Kidney tubule cell (primary cell): Measurements from ENCODE around the gene C1orf185.
"Not testable (repeated sequence)": the region's sequence is repeated elsewhere in the genome, so short reads cannot be mapped to it uniquely, and the experiment has no call there.

Source experiments
- DNase-seq: peaks from one replicate; pipeline ENCODE4 v3.0.0-alpha.2; 2018; ENCODE audit warnings: low spot score

C1orf185 gene

GRCh38 chr1:51137696-51138095, 35.7 kb downstream of the C1orf185 start:
- not testable (repeated sequence) for DNase-seq

GRCh38 chr1:51139474-51139873, 37.4 kb downstream of the C1orf185 start:
- DNase-seq: no peak

GRCh38 chr1:51147394-51147793, 45.4 kb downstream of the C1orf185 start:
- DNase-seq: no peak

GRCh38 chr1:51154776-51155175, 52.7 kb downstream of the C1orf185 start:
- no peak for DNase-seq

- no peak for DNase-seq
Observed at GRCh38 chr1:51156752-51157151, 54.7 kb downstream of the C1orf185 start.

- no peak for DNase-seq
Observed at GRCh38 chr1:51157395-51157794, 55.4 kb downstream of the C1orf185 start.

- DNase-seq: no peak
Observed at GRCh38 chr1:51158263-51158662, 56.2 kb downstream of the C1orf185 start.

GRCh38 chr1:51162560-51162959, 60.5 kb downstream of the C1orf185 start:
- not testable (repeated sequence) for DNase-seq

GRCh38 chr1:51165540-51165939, 63.5 kb downstream of the C1orf185 start:
- no peak for DNase-seq

GRCh38 chr1:51168266-51168845, 66.3 kb downstream of the C1orf185 start:
- DNase-seq: peak; percentile 7

GRCh38 chr1:51168936-51169335, 66.9 kb downstream of the C1orf185 start:
- no peak for DNase-seq

GRCh38 chr1:51170342-51170741, 68.3 kb downstream of the C1orf185 start:
- DNase-seq: peak; percentile 35

- DNase-seq: no peak
Observed at GRCh38 chr1:51172811-51173210, 70.8 kb downstream of the C1orf185 start.

GRCh38 chr1:51175278-51175677, 73.2 kb downstream of the C1orf185 start:
- DNase-seq: no peak

- not testable (repeated sequence) for DNase-seq
Observed at GRCh38 chr1:51177988-51178387, 76.0 kb downstream of the C1orf185 start.

- no peak for DNase-seq
Observed at GRCh38 chr1:51188230-51188629, 86.2 kb downstream of the C1orf185 start.

- peak; percentile 63 for DNase-seq
Observed at GRCh38 chr1:51189421-51190073, 87.5 kb downstream of the C1orf185 start.

- no peak for DNase-seq
Observed at GRCh38 chr1:51190961-51191360, 88.9 kb downstream of the C1orf185 start.

- DNase-seq: peak; percentile 69
Observed at GRCh38 chr1:51192213-51192843, 90.3 kb downstream of the C1orf185 start.

- no peak for DNase-seq
Observed at GRCh38 chr1:51193564-51193963, 91.5 kb downstream of the C1orf185 start.
